Keratinocyte (primary cell): ENCODE data around the gene PRDM7.

Experiments
- EZH2 ChIP-seq: IDR thresholded peaks from one replicate; pipeline ENCODE4 v1.6.1; 2012; ENCODE audit warnings: inconsistent platforms, mild to moderate bottlenecking, low read length, moderate library complexity
- TF ChIP-seq, protein P1 (sequence below), 3 experiments: IDR thresholded peaks in 1 of 3; conservative IDR thresholded peaks in 1 of 3; optimal IDR thresholded peaks in 1 of 3; 2 replicates in 2 of 3; 3 replicates in 1 of 3; pipeline versions ENCODE3 to v1.5.1; 2011; ENCODE audit warnings: low read length in 3 of 3, mild to moderate bottlenecking in 3 of 3, moderate library complexity in 2 of 3, control low read depth in 1 of 3, inconsistent platforms in 1 of 3; ENCODE audit not compliant: insufficient read depth in 2 of 3; ENCODE audit errors: extremely low read depth in 1 of 3

- TF ChIP-seq, protein P1, sequence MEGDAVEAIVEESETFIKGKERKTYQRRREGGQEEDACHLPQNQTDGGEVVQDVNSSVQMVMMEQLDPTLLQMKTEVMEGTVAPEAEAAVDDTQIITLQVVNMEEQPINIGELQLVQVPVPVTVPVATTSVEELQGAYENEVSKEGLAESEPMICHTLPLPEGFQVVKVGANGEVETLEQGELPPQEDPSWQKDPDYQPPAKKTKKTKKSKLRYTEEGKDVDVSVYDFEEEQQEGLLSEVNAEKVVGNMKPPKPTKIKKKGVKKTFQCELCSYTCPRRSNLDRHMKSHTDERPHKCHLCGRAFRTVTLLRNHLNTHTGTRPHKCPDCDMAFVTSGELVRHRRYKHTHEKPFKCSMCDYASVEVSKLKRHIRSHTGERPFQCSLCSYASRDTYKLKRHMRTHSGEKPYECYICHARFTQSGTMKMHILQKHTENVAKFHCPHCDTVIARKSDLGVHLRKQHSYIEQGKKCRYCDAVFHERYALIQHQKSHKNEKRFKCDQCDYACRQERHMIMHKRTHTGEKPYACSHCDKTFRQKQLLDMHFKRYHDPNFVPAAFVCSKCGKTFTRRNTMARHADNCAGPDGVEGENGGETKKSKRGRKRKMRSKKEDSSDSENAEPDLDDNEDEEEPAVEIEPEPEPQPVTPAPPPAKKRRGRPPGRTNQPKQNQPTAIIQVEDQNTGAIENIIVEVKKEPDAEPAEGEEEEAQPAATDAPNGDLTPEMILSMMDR (optimal IDR thresholded peaks at IDR 0.05 in 1 of 3, IDR thresholded peaks at IDR 0.05 in 1 of 3, conservative IDR thresholded peaks at IDR 0.05 in 1 of 3; ENCODE audit: extremely low read depth in 1 of 3, insufficient read depth in 2 of 3, low read length in 3 of 3): no peak
- no peak for TF ChIP-seq EZH2
These were observed 56.2 kb downstream of the PRDM7 start for GRCh38 chr16:90020838-90021382.
